Liver (tissue), 9 donors: ENCODE results near the gene RND3. TPM values are rescaled to one million over a fixed set of nuclear protein-coding genes. Genes with fewer than 3 reads are reported as not detected.

Source experiments
- DNase-seq: peaks from one replicate; pipeline ENCODE4 v3.0.0-alpha.2; 2017; ENCODE audit warnings: low spot score
- H3K27ac ChIP-seq, 2 donors: one replicate each; pipeline ENCODE4 v1.7.0; 2013; ENCODE audit warnings: inconsistent platforms in 2 of 2, low read length in 2 of 2, control low read depth in 1 of 2, low read depth in 1 of 2, mild to moderate bottlenecking in 1 of 2
- H3K27me3 ChIP-seq, 4 donors: one replicate each; pipeline versions ENCODE4 v1.6.1 to v1.7.0; 2013; ENCODE audit warnings: low read length in 3 of 4, inconsistent platforms in 1 of 4, mild to moderate bottlenecking in 1 of 4, moderate library complexity in 1 of 4; ENCODE audit not compliant: control insufficient read depth in 4 of 4, insufficient read depth in 4 of 4
- H3K36me3 ChIP-seq, 4 donors: one replicate each; pipeline versions ENCODE4 v1.6.1 to v1.7.0; 2013; ENCODE audit warnings: low read length in 3 of 4, mild to moderate bottlenecking in 3 of 4, low read depth in 1 of 4, moderate library complexity in 1 of 4; ENCODE audit not compliant: control insufficient read depth in 4 of 4, insufficient read depth in 3 of 4
- H3K4me1 ChIP-seq, 4 donors: one replicate each; pipeline versions ENCODE4 v1.6.1 to v1.7.0; 2013; ENCODE audit warnings: low read length in 3 of 4, mild to moderate bottlenecking in 3 of 4, moderate library complexity in 1 of 4; ENCODE audit not compliant: control insufficient read depth in 4 of 4, insufficient read depth in 4 of 4
- H3K4me3 ChIP-seq, 3 donors: one replicate each; pipeline versions ENCODE4 v1.6.1 to v1.7.0; 2013; ENCODE audit warnings: low read length in 3 of 3, control low read depth in 1 of 3, low read depth in 1 of 3, mild to moderate bottlenecking in 1 of 3
- H3K9ac ChIP-seq, 2 donors: one replicate each; pipeline ENCODE4 v1.7.0; 2013; ENCODE audit warnings: low read length in 2 of 2, mild to moderate bottlenecking in 2 of 2, moderate library complexity in 2 of 2, control low read depth in 1 of 2, low read depth in 1 of 2
- H3K9me3 ChIP-seq, 4 donors: one replicate each; pipeline versions ENCODE4 v1.6.1 to v1.7.0; 2013; ENCODE audit warnings: low read length in 3 of 4; ENCODE audit not compliant: control insufficient read depth in 4 of 4
- EGR1 ChIP-seq, 2 donors: IDR thresholded peaks; 2 replicates each; pipeline ENCODE4 v1.6.1; 2016 to 2018; ENCODE audit warnings: antibody characterized with exemption in 2 of 2, low read depth in 2 of 2
- FOXA1 ChIP-seq: IDR thresholded peaks from 2 replicates; pipeline ENCODE4 v1.6.1; 2016; ENCODE audit warnings: antibody characterized with exemption
- FOXA2 ChIP-seq: IDR thresholded peaks from 2 replicates; pipeline ENCODE4 v1.6.1; 2016; ENCODE audit warnings: antibody characterized with exemption
- GABPA ChIP-seq, 2 donors: IDR thresholded peaks in 1 of 2; conservative IDR thresholded peaks in 1 of 2; 2 replicates each; pipeline ENCODE4 v1.6.1; 2016; ENCODE audit warnings: antibody characterized with exemption in 2 of 2, mild to moderate bottlenecking in 1 of 2, moderate library complexity in 1 of 2
- HNF4A ChIP-seq, 2 donors: conservative IDR thresholded peaks; 2 replicates each; pipeline ENCODE4 v1.6.1; 2016; ENCODE audit warnings: antibody characterized with exemption in 2 of 2, mild to moderate bottlenecking in 2 of 2
- HNF4G ChIP-seq: IDR thresholded peaks from 2 replicates; pipeline ENCODE4 v1.6.1; 2016; ENCODE audit warnings: antibody characterized with exemption
- JUND ChIP-seq, 2 donors: IDR thresholded peaks; 2 replicates each; pipeline ENCODE4 v1.6.1; 2016; ENCODE audit warnings: antibody characterized with exemption in 2 of 2
- NR2F2 ChIP-seq: IDR thresholded peaks from 2 replicates; pipeline ENCODE4 v1.6.1; 2016; ENCODE audit warnings: antibody characterized with exemption
- RAD21 ChIP-seq, 2 donors: IDR thresholded peaks; 2 replicates each; pipeline ENCODE4 v1.6.1; 2016; ENCODE audit warnings: antibody characterized with exemption in 2 of 2, mild to moderate bottlenecking in 2 of 2
- RXRA ChIP-seq, 2 donors: IDR thresholded peaks; 2 replicates each; pipeline ENCODE4 v1.6.1; 2017 to 2018; ENCODE audit warnings: antibody characterized with exemption in 2 of 2, mild to moderate bottlenecking in 1 of 2
- SP1 ChIP-seq: IDR thresholded peaks from 2 replicates; pipeline ENCODE4 v1.6.1; 2018; ENCODE audit warnings: antibody characterized with exemption, mild to moderate bottlenecking
- TAF1 ChIP-seq: conservative IDR thresholded peaks from 2 replicates; pipeline ENCODE4 v1.6.1; 2016; ENCODE audit warnings: antibody characterized with exemption, mild to moderate bottlenecking
- YY1 ChIP-seq: IDR thresholded peaks from 2 replicates; pipeline ENCODE4 v1.6.1; 2016; ENCODE audit warnings: antibody characterized with exemption, mild to moderate bottlenecking
- WGBS: extraction: QIAGEN DNeasy Blood & Tissue Kit; methylation state at CpG from one replicate; pipeline ENCODE4 v1.1.7; 2013; 5-methylcytosine and 5-hydroxymethylcytosine counted together
- polyA plus RNA-seq, 2 donors: library from polyadenylated mRNA; stranded (reverse) in 1 of 2; unstranded in 1 of 2; fragments of 200-250 nt in 1 of 2; fragments of >200 nt in 1 of 2; fragmentation: Nextera tagmentation in 1 of 2; extraction: Ambion mirVana in 1 of 2; gene quantifications; one replicate each; pipeline versions ENCODE4 v1.2.1 to v1.2.3, GENCODE V29; 2013 to 2015
- total RNA-seq, 2 donors: library from RNA; depleted of rRNA; stranded (reverse); fragments of >200 nt; gene quantifications; one replicate each; pipeline ENCODE4 v1.2.3, GENCODE V29; 2014
- TF ChIP-seq, protein P1 (sequence below): IDR thresholded peaks from 2 replicates; pipeline ENCODE4 v1.6.1; 2016; ENCODE audit warnings: antibody characterized with exemption
- TF ChIP-seq, protein P2 (sequence below): fragments of 150-350 bp; IDR thresholded peaks from 2 replicates; pipeline ENCODE4 v1.5.1; 2017; ENCODE audit warnings: improper control_type of control experiment, low read depth, low read length; ENCODE audit not compliant: missing input control
- TF ChIP-seq, protein P3 (sequence below): IDR thresholded peaks from 2 replicates; pipeline ENCODE4 v1.6.1; 2016; ENCODE audit warnings: antibody characterized with exemption, mild to moderate bottlenecking
- TF ChIP-seq, protein P4 (sequence below): IDR thresholded peaks from 2 replicates; pipeline ENCODE4 v1.6.1; 2016; ENCODE audit warnings: antibody characterized with exemption
- TF ChIP-seq, protein P5 (sequence below): IDR thresholded peaks from 2 replicates; pipeline ENCODE4 v1.6.1; 2016; ENCODE audit warnings: antibody characterized with exemption
- donor health status: healthy.
- donor health status: healthy.
- donor health status: healthy.
- donor health status: healthy.
- donor health status: healthy.

The RND3 gene
- total and polyA plus RNA-seq, 4 donors, result 14.8 to 30.0 (median 21.6) TPM

DNA sequence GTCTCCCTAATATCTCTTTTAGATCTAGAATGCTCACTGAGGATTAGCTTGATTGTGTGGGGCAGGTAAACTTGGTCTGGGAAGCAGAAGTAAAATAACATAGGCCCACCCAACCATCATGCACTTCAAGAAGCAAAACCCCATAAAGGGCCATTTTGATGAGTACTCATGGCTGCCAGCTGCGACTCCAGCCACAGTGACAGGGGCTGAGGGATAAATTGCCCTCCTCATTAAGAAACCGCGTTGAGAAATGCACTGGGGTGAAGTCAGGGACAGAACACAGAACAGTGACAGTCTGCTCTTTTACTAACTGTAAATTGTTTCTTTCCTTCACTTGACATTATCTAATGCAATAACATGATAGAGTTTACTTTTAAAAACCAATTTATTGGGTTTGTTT lies 60.2 kb downstream of the RND3 start (continued):
- TF ChIP-seq RAD21 (IDR thresholded peaks at IDR 0.05), result no peak
- TF ChIP-seq, protein P1, sequence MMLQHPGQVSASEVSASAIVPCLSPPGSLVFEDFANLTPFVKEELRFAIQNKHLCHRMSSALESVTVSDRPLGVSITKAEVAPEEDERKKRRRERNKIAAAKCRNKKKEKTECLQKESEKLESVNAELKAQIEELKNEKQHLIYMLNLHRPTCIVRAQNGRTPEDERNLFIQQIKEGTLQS, result no peak

DNA sequence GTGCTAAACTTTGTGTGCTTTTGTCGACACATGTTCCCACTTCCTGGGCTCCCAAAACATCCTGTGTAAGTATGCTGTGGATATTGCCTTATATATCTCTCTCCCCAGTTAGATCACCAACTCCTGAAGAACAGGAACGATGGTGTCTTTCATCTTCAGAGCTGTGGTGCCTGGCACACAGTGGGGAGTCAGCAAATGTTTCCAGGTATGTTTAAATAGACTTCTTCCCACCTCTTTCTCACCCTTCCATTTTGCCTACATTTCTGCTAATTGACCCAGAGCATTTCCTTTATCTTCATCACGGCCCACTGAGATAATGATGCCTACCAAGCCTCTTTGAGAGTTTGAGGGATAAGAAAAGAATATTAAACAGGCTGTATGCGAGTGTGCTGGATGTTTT lies 60.7 kb downstream of the RND3 start:
- no peak overlapping the region for H3K4me3 ChIP-seq
- no peaks in the 10 kb centered on the region for H3K4me1 ChIP-seq
- TF ChIP-seq HNF4A (conservative IDR thresholded peaks at IDR 0.05) (no peak), FOXA1 (no peak), RAD21 (IDR thresholded peaks at IDR 0.05) (no peak), HNF4G (no peak), GABPA (IDR thresholded peaks at IDR 0.05 in 1 of 2, conservative IDR thresholded peaks at IDR 0.05 in 1 of 2) (no peak), NR2F2 (no peak), TAF1 (no peak), SP1 (no peak), YY1 (no peak), FOXA2 (no peak), JUND (IDR thresholded peaks at IDR 0.05) (no peak), RXRA (IDR thresholded peaks at IDR 0.05) (no peak), EGR1 (IDR thresholded peaks at IDR 0.05; ENCODE audit: low read depth in 2 of 2) (no peak)
- TF ChIP-seq, protein P2, sequence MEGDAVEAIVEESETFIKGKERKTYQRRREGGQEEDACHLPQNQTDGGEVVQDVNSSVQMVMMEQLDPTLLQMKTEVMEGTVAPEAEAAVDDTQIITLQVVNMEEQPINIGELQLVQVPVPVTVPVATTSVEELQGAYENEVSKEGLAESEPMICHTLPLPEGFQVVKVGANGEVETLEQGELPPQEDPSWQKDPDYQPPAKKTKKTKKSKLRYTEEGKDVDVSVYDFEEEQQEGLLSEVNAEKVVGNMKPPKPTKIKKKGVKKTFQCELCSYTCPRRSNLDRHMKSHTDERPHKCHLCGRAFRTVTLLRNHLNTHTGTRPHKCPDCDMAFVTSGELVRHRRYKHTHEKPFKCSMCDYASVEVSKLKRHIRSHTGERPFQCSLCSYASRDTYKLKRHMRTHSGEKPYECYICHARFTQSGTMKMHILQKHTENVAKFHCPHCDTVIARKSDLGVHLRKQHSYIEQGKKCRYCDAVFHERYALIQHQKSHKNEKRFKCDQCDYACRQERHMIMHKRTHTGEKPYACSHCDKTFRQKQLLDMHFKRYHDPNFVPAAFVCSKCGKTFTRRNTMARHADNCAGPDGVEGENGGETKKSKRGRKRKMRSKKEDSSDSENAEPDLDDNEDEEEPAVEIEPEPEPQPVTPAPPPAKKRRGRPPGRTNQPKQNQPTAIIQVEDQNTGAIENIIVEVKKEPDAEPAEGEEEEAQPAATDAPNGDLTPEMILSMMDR, result no peak
- TF ChIP-seq, protein P1, result no peak
- TF ChIP-seq, protein P3, sequence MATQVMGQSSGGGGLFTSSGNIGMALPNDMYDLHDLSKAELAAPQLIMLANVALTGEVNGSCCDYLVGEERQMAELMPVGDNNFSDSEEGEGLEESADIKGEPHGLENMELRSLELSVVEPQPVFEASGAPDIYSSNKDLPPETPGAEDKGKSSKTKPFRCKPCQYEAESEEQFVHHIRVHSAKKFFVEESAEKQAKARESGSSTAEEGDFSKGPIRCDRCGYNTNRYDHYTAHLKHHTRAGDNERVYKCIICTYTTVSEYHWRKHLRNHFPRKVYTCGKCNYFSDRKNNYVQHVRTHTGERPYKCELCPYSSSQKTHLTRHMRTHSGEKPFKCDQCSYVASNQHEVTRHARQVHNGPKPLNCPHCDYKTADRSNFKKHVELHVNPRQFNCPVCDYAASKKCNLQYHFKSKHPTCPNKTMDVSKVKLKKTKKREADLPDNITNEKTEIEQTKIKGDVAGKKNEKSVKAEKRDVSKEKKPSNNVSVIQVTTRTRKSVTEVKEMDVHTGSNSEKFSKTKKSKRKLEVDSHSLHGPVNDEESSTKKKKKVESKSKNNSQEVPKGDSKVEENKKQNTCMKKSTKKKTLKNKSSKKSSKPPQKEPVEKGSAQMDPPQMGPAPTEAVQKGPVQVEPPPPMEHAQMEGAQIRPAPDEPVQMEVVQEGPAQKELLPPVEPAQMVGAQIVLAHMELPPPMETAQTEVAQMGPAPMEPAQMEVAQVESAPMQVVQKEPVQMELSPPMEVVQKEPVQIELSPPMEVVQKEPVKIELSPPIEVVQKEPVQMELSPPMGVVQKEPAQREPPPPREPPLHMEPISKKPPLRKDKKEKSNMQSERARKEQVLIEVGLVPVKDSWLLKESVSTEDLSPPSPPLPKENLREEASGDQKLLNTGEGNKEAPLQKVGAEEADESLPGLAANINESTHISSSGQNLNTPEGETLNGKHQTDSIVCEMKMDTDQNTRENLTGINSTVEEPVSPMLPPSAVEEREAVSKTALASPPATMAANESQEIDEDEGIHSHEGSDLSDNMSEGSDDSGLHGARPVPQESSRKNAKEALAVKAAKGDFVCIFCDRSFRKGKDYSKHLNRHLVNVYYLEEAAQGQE, result no peak
- TF ChIP-seq, protein P4, sequence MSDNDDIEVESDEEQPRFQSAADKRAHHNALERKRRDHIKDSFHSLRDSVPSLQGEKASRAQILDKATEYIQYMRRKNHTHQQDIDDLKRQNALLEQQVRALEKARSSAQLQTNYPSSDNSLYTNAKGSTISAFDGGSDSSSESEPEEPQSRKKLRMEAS, result no peak
- H3K36me3 ChIP-seq, result no peaks in the 10 kb centered on the region
- DNase-seq, result no peak
- no peaks in the 10 kb centered on the region for H3K27me3 ChIP-seq
- no peak overlapping the region for H3K9ac ChIP-seq
- H3K27ac ChIP-seq, result no peak overlapping the region
- H3K9me3 ChIP-seq, result no peaks in the 10 kb centered on the region
- 78% methylated on average over 4 of the region's 4 CpGs for WGBS

DNA sequence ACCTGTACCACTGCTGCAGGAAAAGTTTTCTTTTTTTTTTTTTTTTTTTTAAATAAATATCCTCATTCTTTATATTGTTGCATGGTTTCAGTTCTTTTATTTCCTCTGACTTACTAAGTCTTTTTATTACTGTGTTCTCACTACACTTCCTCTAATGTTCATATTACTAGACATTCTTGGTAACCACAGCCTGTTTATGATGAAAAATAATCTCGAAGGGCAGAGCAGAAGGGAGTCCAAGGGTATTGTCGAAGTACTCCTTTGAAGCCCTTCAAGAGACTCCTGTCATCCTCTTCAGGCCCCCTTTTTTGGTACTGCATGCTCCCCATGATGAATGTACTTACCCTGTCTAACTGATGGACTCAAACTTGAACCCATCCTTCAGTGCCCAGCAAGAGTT lies 61.2 kb downstream of the RND3 start:
- Histone ChIP-seq H3K36me3 (no peaks in the 10 kb centered on the region), H3K9ac (no peak overlapping the region), H3K9me3 (no peaks in the 10 kb centered on the region), H3K4me3 (no peak overlapping the region), H3K4me1 (no peaks in the 10 kb centered on the region), H3K27ac (no peak overlapping the region), H3K27me3 (no peaks in the 10 kb centered on the region)
- DNase-seq, result no peak
- WGBS, result 78% methylated on average over 2 of the region's 2 CpGs
- TF ChIP-seq, protein P5, sequence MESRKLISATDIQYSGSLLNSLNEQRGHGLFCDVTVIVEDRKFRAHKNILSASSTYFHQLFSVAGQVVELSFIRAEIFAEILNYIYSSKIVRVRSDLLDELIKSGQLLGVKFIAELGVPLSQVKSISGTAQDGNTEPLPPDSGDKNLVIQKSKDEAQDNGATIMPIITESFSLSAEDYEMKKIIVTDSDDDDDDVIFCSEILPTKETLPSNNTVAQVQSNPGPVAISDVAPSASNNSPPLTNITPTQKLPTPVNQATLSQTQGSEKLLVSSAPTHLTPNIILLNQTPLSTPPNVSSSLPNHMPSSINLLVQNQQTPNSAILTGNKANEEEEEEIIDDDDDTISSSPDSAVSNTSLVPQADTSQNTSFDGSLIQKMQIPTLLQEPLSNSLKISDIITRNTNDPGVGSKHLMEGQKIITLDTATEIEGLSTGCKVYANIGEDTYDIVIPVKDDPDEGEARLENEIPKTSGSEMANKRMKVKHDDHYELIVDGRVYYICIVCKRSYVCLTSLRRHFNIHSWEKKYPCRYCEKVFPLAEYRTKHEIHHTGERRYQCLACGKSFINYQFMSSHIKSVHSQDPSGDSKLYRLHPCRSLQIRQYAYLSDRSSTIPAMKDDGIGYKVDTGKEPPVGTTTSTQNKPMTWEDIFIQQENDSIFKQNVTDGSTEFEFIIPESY, result no peak
- TF ChIP-seq GABPA (IDR thresholded peaks at IDR 0.05 in 1 of 2, conservative IDR thresholded peaks at IDR 0.05 in 1 of 2), result no peak
- TF ChIP-seq NR2F2, result no peak
- TF ChIP-seq EGR1 (IDR thresholded peaks at IDR 0.05; ENCODE audit: low read depth in 2 of 2), result no peak
- TF ChIP-seq, protein P1, result no peak
- no peak for TF ChIP-seq YY1
- TF ChIP-seq RAD21 (IDR thresholded peaks at IDR 0.05), result no peak
- no peak for TF ChIP-seq SP1
- TF ChIP-seq, protein P2, result no peak
- no peak for TF ChIP-seq FOXA1
- TF ChIP-seq HNF4A (conservative IDR thresholded peaks at IDR 0.05), result no peak
- no peak for TF ChIP-seq TAF1
